Parathyroid adenoma (tissue), 2 donors: ENCODE results near the gene OR13J1.

ENCODE experiments used
- H2AFZ ChIP-seq: fragments of 300-600 bp; sonication (generic); one replicate; pipeline ENCODE4 v1.7.0; 2017; ENCODE audit warnings: antibody characterized with exemption, mild to moderate bottlenecking
- H3K27ac ChIP-seq: fragments of 300-600 bp; sonication (generic); one replicate; pipeline ENCODE4 v1.7.0; 2017
- H3K27me3 ChIP-seq: fragments of 300-600 bp; sonication (generic); one replicate; pipeline ENCODE4 v1.7.0; 2017; ENCODE audit warnings: low read length; ENCODE audit not compliant: control insufficient read depth, insufficient read depth
- H3K36me3 ChIP-seq: fragments of 300-600 bp; sonication (generic); one replicate; pipeline ENCODE4 v1.7.0; 2017; ENCODE audit warnings: low read length; ENCODE audit not compliant: control insufficient read depth, insufficient read depth
- H3K4me1 ChIP-seq: fragments of 300-600 bp; sonication (generic); one replicate; pipeline ENCODE4 v1.7.0; 2017; ENCODE audit warnings: control low read depth
- H3K4me2 ChIP-seq: fragments of 300-600 bp; sonication (generic); one replicate; pipeline ENCODE4 v1.7.0; 2017; ENCODE audit warnings: low read length
- H3K4me3 ChIP-seq: fragments of 300-600 bp; sonication (generic); one replicate; pipeline ENCODE4 v1.7.0; 2017; ENCODE audit warnings: low read depth, low read length
- H3K79me2 ChIP-seq: fragments of 300-600 bp; sonication (generic); one replicate; pipeline ENCODE4 v1.7.0; 2017; ENCODE audit warnings: control low read depth
- H3K9ac ChIP-seq: fragments of 300-600 bp; sonication (generic); one replicate; pipeline ENCODE4 v1.7.0; 2017; ENCODE audit warnings: mild to moderate bottlenecking
- H3K9me3 ChIP-seq: fragments of 300-600 bp; sonication (generic); one replicate; pipeline ENCODE4 v1.7.0; 2017; ENCODE audit warnings: low read length; ENCODE audit not compliant: control insufficient read depth
- TF ChIP-seq, protein P1 (sequence below): fragments of 300-600 bp; sonication (generic); IDR thresholded peaks from one replicate; pipeline ENCODE4 v1.7.0; 2017; ENCODE audit warnings: antibody characterized with exemption, mild to moderate bottlenecking
- donor health status: primary hyperparathyroidism.

OR13J1 gene

DNA sequence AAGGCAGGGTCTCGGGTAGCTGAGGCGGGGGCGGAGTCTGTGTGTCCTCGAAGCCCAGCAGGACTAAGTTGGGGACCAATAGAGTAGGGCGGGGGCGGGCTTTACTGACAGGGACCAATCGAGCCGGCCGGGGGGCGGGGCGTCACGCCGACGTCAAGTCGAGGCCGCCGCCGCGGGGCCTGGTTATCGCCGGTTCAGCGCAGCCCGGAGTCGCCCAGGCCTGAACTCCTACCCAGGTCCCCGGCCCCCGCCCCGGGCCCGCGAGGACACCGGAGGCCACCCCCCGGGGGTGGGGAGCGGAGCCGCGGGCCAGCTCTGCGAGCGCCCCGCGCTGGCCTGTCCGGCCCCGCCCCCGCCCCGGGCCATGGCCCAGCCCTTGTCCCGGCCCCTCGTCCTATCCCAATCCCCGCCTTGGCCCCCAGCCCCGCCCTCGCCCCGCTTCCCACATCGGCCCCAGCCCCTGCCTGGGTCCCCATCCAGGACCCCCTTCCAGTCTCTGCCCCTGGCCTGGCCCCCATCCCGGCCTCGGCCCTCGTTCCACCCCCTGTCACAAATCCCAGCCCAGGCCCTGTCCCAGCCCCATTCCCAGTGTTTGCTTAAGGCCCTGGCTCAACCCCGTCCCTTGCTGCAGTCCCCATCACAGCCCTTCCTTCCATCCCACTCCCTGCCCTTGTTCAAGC, 41.0 kb downstream of the OR13J1 start, which contains the start of gene TMEM8B:
TSS of gene TMEM8B (plus strand) at position 145 of the 680 bp plus-strand sequence. CDS start at position 365, 220 bp downstream.
- TF ChIP-seq, protein P1, sequence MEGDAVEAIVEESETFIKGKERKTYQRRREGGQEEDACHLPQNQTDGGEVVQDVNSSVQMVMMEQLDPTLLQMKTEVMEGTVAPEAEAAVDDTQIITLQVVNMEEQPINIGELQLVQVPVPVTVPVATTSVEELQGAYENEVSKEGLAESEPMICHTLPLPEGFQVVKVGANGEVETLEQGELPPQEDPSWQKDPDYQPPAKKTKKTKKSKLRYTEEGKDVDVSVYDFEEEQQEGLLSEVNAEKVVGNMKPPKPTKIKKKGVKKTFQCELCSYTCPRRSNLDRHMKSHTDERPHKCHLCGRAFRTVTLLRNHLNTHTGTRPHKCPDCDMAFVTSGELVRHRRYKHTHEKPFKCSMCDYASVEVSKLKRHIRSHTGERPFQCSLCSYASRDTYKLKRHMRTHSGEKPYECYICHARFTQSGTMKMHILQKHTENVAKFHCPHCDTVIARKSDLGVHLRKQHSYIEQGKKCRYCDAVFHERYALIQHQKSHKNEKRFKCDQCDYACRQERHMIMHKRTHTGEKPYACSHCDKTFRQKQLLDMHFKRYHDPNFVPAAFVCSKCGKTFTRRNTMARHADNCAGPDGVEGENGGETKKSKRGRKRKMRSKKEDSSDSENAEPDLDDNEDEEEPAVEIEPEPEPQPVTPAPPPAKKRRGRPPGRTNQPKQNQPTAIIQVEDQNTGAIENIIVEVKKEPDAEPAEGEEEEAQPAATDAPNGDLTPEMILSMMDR, result no peak
- H3K4me3 ChIP-seq, result peak within 1 kb of the TSS; percentile 77
- no peaks in the 10 kb centered on the region for H3K27me3 ChIP-seq
- peak within 1 kb of the TSS; percentile 64 for H3K27ac ChIP-seq
- peak within 1 kb of the TSS; percentile 67 for H3K9ac ChIP-seq
- no peaks in the 10 kb centered on the region for H3K36me3 ChIP-seq
- peaks cover 8% of the 10 kb centered on the region for H3K4me1 ChIP-seq
- peak within 1 kb of the TSS; percentile 83 for H2AFZ ChIP-seq
- peaks cover 3% of the 10 kb centered on the region for H3K79me2 ChIP-seq
- H3K9me3 ChIP-seq, result no peaks in the 10 kb centered on the region
- peak within 1 kb of the TSS; percentile 100 for H3K4me2 ChIP-seq

DNA sequence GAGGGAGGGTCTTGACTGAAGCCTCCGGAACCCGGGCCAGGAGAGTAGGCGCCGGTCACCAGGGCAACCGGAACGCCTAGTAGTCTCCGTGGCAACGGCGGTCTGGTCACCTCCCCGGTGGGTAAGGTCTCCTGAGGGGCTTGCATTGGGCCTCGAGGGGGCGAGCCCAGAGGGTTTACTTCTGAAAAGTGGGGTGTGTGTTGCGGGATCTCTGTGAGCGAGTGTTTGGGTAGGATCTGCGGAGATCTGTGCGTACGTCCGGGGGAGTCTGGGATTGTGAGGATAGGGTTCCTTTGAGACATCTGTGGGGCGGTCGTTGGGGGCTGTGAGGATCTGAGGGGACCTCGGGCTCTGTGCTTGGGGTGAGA, 41.5 kb downstream of the OR13J1 start, which contains the start of gene FAM221B:
TSS of gene FAM221B (minus strand) at position 17 of the 368 bp plus-strand sequence. CDS start 2,571 bp downstream, outside the sequence.
- Histone ChIP-seq H3K4me1 (peaks cover 8% of the 10 kb centered on the region), H3K4me2 (peak within 1 kb of the TSS; percentile 100), H3K9ac (peak within 1 kb of the TSS; percentile 67), H3K27me3 (no peaks in the 10 kb centered on the region), H3K36me3 (no peaks in the 10 kb centered on the region), H2AFZ (peak within 1 kb of the TSS; percentile 83), H3K27ac (peak within 1 kb of the TSS; percentile 64), H3K4me3 (peak within 1 kb of the TSS; percentile 77), H3K79me2 (peaks cover 3% of the 10 kb centered on the region), H3K9me3 (no peaks in the 10 kb centered on the region)
- TF ChIP-seq, protein P1, result no peak

DNA sequence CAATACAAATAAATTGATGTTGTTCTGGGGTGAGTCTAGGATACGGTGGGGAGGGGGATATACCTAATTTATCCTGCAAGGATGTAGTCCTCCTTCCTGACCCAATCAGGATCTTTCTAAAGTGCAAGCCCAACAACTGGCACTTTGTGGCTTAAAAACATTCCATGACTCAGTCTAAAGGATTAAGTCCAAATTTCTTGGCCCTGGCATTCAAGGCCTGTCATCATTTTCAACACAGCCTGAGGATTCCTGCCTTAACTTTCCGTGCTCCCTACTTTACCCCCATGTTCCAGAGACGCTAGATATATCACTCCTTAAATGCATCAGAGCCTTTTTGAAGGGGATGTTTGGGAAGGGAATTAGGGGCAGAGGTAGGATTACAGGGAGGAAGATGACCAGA, 42.7 kb downstream of the OR13J1 start:
- no peaks in the 10 kb centered on the region for H3K27me3 ChIP-seq
- peaks cover 3% of the 10 kb centered on the region for H3K79me2 ChIP-seq
- no peak overlapping the region for H3K4me3 ChIP-seq
- TF ChIP-seq, protein P1, result no peak
- no peaks in the 10 kb centered on the region for H3K36me3 ChIP-seq
- H3K27ac ChIP-seq, result no peak overlapping the region
- H2AFZ ChIP-seq, result no peak overlapping the region
- no peaks in the 10 kb centered on the region for H3K9me3 ChIP-seq
- no peak overlapping the region for H3K9ac ChIP-seq
- H3K4me1 ChIP-seq, result peaks cover 2% of the 10 kb centered on the region
- H3K4me2 ChIP-seq, result no peak overlapping the region

DNA sequence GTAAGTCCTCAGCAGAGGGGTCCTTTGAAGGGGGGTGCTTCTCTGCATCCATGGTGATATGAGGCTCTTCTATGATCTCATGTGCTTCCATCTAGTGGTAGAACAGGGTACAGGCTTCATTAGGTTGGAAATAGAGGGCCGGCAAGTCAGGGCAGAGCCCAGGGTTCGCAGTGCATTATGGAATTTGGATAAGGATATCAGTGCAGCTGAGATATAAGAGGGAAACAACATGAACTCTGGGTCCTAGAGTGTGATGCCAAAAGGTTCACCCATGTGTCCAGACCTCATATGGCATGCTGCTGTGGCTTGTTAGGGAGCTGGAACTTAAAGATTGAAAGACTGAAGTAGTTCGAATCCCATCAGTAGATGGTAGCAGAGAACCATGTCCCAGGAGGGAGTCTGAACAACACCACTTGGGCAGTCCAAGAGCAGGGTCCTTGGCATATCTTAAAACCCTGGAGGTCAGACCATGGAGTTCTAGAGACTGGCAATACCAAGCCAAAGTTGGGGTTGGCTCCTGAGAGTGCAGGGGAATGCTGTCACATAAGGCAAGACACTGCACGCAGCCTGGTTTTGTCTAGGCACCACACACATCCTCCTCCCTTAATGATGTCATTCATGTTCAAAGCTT, 44.0 kb downstream of the OR13J1 start:
- no peak overlapping the region for H3K4me2 ChIP-seq
- H3K9ac ChIP-seq, result no peak overlapping the region
- H3K27ac ChIP-seq, result no peak overlapping the region
- no peaks in the 10 kb centered on the region for H3K9me3 ChIP-seq
- H3K36me3 ChIP-seq, result no peaks in the 10 kb centered on the region
- H3K4me1 ChIP-seq, result peaks cover 2% of the 10 kb centered on the region
- H2AFZ ChIP-seq, result peak overlapping the region; percentile 64
- H3K27me3 ChIP-seq, result no peaks in the 10 kb centered on the region
- H3K79me2 ChIP-seq, result peaks cover 3% of the 10 kb centered on the region
- TF ChIP-seq, protein P1, result peak; percentile 53
- no peak overlapping the region for H3K4me3 ChIP-seq
